ENCODE measurements around the gene GAP43. TPM values are rescaled to one million over a fixed set of nuclear protein-coding genes. Genes with fewer than 3 reads are reported as not detected.

Gene GAP43
- total and polyA plus RNA-seq, 4 donors, result 0.06 to 0.60 (median 0.19) TPM

- Histone ChIP-seq H3K27me3 (ENCODE audit: control insufficient read depth in 3 of 3, insufficient read depth in 3 of 3, low read length in 2 of 3) (no peaks in the 10 kb centered on the region), H3K9ac (ENCODE audit: insufficient read depth in 1 of 2, low read length in 2 of 2) (no peak overlapping the region), H3K4me3 (no peak overlapping the region), H3K4me1 (ENCODE audit: control insufficient read depth in 5 of 5, insufficient read depth in 5 of 5, low read length in 5 of 5) (peaks cover 0 to 27% (median 4%) of the 10 kb centered on the region in 5 donors), H3K36me3 (ENCODE audit: control insufficient read depth in 4 of 4, insufficient read depth in 4 of 4, low read length in 4 of 4) (no peaks in the 10 kb centered on the region), H3K9me3 (ENCODE audit: control insufficient read depth in 4 of 4, insufficient read depth in 3 of 4, low read length in 3 of 4) (no peaks in the 10 kb centered on the region), H3K27ac (ENCODE audit: low read depth in 1 of 2, low read length in 1 of 2) (no peak overlapping the region)
- WGBS, 2 donors, result 71 to 82% methylated on average over 2 of the region's 2 CpGs
- DNase-seq (no peak), ATAC-seq (ENCODE audit: insufficient read depth, low FRiP score) (no peak)
- no peak for TF ChIP-seq CTCF (IDR thresholded peaks at IDR 0.05; ENCODE audit: control extremely low read depth, extremely low read depth)
Measured at GRCh38 chr3:115708540-115708939, 85.2 kb downstream of the GAP43 start.

GRCh38 chr3:115709093-115709492 lies 85.8 kb downstream of the GAP43 start:
- 81 to 87% methylated on average over 3 of the region's 3 CpGs for WGBS, 2 donors
- H3K36me3 ChIP-seq (ENCODE audit: control insufficient read depth in 4 of 4, insufficient read depth in 4 of 4, low read length in 4 of 4), result no peaks in the 10 kb centered on the region
- H3K9me3 ChIP-seq (ENCODE audit: control insufficient read depth in 4 of 4, insufficient read depth in 3 of 4, low read length in 3 of 4), result no peaks in the 10 kb centered on the region
- ATAC-seq (ENCODE audit: insufficient read depth, low FRiP score) (no peak), DNase-seq (no peak)
- H3K27me3 ChIP-seq (ENCODE audit: control insufficient read depth in 3 of 3, insufficient read depth in 3 of 3, low read length in 2 of 3), result no peaks in the 10 kb centered on the region
- no peak for TF ChIP-seq CTCF (IDR thresholded peaks at IDR 0.05; ENCODE audit: control extremely low read depth, extremely low read depth)
- no peak overlapping the region for H3K27ac ChIP-seq (ENCODE audit: low read depth in 1 of 2, low read length in 1 of 2)
- no peak overlapping the region for H3K9ac ChIP-seq (ENCODE audit: insufficient read depth in 1 of 2, low read length in 2 of 2)
- H3K4me1 ChIP-seq (ENCODE audit: control insufficient read depth in 5 of 5, insufficient read depth in 5 of 5, low read length in 5 of 5), result peaks cover 0 to 28% (median 4%) of the 10 kb centered on the region in 5 donors
- no peak overlapping the region for H3K4me3 ChIP-seq

GRCh38 chr3:115709931-115710330 lies 86.6 kb downstream of the GAP43 start:
- H3K9me3 ChIP-seq (ENCODE audit: control insufficient read depth in 4 of 4, insufficient read depth in 3 of 4, low read length in 3 of 4), result no peaks in the 10 kb centered on the region
- no peaks in the 10 kb centered on the region for H3K27me3 ChIP-seq (ENCODE audit: control insufficient read depth in 3 of 3, insufficient read depth in 3 of 3, low read length in 2 of 3)
- no peak for TF ChIP-seq CTCF (IDR thresholded peaks at IDR 0.05; ENCODE audit: control extremely low read depth, extremely low read depth)
- ATAC-seq (ENCODE audit: insufficient read depth, low FRiP score) (no peak), DNase-seq (no peak)
- no peak overlapping the region for H3K9ac ChIP-seq (ENCODE audit: insufficient read depth in 1 of 2, low read length in 2 of 2)
- no peak overlapping the region for H3K4me3 ChIP-seq
- H3K36me3 ChIP-seq (ENCODE audit: control insufficient read depth in 4 of 4, insufficient read depth in 4 of 4, low read length in 4 of 4), result no peaks in the 10 kb centered on the region
- 86 to 88% methylated on average over 3 of the region's 3 CpGs for whole genome bisulfite sequencing, 2 donors
- peaks cover 0 to 31% (median 9%) of the 10 kb centered on the region in 5 donors for H3K4me1 ChIP-seq (ENCODE audit: control insufficient read depth in 5 of 5, insufficient read depth in 5 of 5, low read length in 5 of 5)
- H3K27ac ChIP-seq (ENCODE audit: low read depth in 1 of 2, low read length in 1 of 2), result no peak overlapping the region

GRCh38 chr3:115710799-115711198 lies 87.5 kb downstream of the GAP43 start:
- Histone ChIP-seq H3K36me3 (ENCODE audit: control insufficient read depth in 4 of 4, insufficient read depth in 4 of 4, low read length in 4 of 4) (no peaks in the 10 kb centered on the region), H3K9me3 (ENCODE audit: control insufficient read depth in 4 of 4, insufficient read depth in 3 of 4, low read length in 3 of 4) (no peaks in the 10 kb centered on the region), H3K27me3 (ENCODE audit: control insufficient read depth in 3 of 3, insufficient read depth in 3 of 3, low read length in 2 of 3) (no peaks in the 10 kb centered on the region), H3K4me1 (ENCODE audit: control insufficient read depth in 5 of 5, insufficient read depth in 5 of 5, low read length in 5 of 5) (peaks cover 0 to 39% (median 10%) of the 10 kb centered on the region in 5 donors), H3K9ac (ENCODE audit: insufficient read depth in 1 of 2, low read length in 2 of 2) (no peak overlapping the region), H3K4me3 (no peak overlapping the region), H3K27ac (ENCODE audit: low read depth in 1 of 2, low read length in 1 of 2) (no peak overlapping the region)
- ATAC-seq (ENCODE audit: insufficient read depth, low FRiP score) (no peak), DNase-seq (no peak)
- no peak for TF ChIP-seq CTCF (IDR thresholded peaks at IDR 0.05; ENCODE audit: control extremely low read depth, extremely low read depth)
- WGBS, 2 donors, result 65 to 89% methylated on average over 2 of the region's 2 CpGs
